ENCODE results near the gene LHFPL2.

Gene LHFPL2

DNA sequence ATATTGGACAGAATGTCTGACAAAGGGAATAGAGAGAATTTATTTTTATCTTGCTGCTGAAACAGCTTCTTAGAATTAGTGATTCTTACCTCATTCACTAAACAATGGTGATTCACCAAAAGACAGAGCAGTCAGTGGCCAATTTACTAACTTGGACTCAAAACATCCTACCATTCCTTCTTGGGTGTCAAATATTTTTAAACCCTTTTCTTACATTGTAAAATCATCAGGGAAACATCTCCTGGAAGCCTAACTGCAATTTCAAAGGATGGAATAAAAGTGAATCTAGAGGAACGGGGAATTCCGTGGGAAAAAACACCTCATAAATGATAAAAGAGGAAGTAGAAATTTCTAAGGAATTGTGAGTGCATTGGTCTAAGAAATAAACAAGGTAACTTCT, 97.7 kb downstream of the LHFPL2 start:
- TF ChIP-seq, protein P1, sequence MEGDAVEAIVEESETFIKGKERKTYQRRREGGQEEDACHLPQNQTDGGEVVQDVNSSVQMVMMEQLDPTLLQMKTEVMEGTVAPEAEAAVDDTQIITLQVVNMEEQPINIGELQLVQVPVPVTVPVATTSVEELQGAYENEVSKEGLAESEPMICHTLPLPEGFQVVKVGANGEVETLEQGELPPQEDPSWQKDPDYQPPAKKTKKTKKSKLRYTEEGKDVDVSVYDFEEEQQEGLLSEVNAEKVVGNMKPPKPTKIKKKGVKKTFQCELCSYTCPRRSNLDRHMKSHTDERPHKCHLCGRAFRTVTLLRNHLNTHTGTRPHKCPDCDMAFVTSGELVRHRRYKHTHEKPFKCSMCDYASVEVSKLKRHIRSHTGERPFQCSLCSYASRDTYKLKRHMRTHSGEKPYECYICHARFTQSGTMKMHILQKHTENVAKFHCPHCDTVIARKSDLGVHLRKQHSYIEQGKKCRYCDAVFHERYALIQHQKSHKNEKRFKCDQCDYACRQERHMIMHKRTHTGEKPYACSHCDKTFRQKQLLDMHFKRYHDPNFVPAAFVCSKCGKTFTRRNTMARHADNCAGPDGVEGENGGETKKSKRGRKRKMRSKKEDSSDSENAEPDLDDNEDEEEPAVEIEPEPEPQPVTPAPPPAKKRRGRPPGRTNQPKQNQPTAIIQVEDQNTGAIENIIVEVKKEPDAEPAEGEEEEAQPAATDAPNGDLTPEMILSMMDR (IDR thresholded peaks at IDR 0.05) = no peak
- no peak for DNase-seq (ENCODE audit: low spot score)
- Histone ChIP-seq H3K4me3 (no peak overlapping the region), H3K27ac (peak overlapping the region in 1 of 2 donors; percentile 41)

DNA sequence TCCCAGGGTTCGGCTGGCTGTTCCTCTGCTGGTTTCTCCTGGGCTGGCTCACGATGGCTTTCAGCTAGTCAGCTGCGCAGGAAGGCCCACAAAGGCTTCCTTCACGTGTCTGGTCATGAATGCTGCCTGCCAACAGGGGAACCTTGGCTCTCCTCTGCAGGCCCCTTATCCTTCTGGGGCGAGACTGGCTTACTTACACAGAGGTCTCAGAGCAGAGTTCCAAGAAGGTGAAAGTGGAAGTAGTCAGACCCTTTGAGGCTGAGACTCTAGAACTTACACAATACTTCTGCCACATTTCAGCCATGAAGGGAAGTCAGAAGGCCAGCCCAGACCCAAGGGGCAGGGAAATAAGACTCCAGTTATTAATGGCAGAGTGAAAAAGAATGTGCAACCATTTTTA, 99.5 kb downstream of the LHFPL2 start:
- Histone ChIP-seq H3K4me3 (no peak overlapping the region), H3K27ac (peak overlapping the region; percentile 73 to 91)
- TF ChIP-seq, protein P1 (IDR thresholded peaks at IDR 0.05) = no peak
- no peak for DNase-seq (ENCODE audit: low spot score)

DNA sequence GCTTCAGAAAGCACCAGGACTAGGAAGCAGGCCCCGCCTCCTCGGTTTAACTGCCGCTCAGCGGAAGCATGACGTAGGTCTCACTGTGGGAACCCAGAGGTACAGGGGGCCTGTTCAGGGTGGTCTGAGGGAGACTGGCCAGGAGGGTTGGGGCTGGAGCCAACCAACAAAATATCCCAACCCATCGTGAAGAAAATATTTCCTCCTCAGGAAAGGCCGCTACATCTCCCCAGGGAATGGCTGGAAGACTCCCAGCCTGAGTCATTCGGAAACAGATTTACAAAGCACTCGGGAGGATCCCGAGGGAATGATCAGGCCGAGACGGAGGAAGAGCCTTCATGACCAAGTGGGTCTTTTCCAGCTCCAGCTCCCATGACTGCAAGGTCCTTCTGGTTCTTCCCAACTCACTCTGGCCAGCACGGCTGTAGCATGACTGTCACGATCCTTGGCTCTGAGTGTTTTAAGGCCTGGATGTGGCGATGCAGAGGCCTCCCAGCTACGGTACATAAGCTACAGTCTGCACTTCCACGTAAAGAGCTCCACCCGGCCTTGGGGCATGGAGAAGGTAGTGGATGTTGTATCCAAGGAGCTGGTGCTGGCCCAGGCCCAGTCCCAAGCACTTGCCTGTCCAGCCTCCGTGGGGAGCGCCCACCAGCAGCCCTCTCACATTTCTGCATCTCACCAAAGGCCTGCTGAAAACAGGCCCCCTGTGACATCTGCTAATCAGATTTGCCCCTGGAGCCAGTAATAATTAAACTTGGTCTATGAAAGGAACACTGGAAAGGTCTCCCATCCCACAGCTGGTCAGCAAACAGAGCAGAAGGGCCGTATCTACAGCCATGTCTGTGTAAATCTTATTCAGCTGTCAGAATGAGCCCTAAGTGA, 100.6 kb downstream of the LHFPL2 start:
- Histone ChIP-seq H3K4me3 (peak overlapping the region; percentile 27), H3K27ac (peak overlapping the region; percentile 73 to 91)
- TF ChIP-seq, protein P1 (IDR thresholded peaks at IDR 0.05) = no peak
- DNase-seq (ENCODE audit: low spot score) = peak; percentile 95

DNA sequence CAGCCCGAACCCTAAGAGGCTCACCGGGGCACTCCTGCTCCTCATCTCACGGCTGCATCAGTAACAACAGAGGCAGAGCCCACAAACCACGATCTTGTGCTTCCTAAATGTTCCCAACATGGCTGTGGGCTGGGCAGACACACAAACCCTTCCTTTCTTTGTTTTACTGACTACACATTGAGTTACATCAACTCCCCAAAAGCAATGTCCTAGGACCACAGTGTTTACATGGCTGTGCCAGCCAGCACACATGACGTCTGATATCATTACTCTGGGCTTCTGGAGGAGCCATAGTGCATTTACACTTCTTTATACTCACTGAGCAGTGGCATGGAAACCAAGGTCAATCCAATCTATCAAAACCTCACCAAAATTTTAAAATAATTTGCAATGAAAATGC, 101.4 kb downstream of the LHFPL2 start:
- peak overlapping the region; percentile 73 to 91 for H3K27ac ChIP-seq
- H3K4me3 ChIP-seq = peak overlapping the region; percentile 45
- no peak for DNase-seq (ENCODE audit: low spot score)
- TF ChIP-seq, protein P1 (IDR thresholded peaks at IDR 0.05) = no peak

DNA sequence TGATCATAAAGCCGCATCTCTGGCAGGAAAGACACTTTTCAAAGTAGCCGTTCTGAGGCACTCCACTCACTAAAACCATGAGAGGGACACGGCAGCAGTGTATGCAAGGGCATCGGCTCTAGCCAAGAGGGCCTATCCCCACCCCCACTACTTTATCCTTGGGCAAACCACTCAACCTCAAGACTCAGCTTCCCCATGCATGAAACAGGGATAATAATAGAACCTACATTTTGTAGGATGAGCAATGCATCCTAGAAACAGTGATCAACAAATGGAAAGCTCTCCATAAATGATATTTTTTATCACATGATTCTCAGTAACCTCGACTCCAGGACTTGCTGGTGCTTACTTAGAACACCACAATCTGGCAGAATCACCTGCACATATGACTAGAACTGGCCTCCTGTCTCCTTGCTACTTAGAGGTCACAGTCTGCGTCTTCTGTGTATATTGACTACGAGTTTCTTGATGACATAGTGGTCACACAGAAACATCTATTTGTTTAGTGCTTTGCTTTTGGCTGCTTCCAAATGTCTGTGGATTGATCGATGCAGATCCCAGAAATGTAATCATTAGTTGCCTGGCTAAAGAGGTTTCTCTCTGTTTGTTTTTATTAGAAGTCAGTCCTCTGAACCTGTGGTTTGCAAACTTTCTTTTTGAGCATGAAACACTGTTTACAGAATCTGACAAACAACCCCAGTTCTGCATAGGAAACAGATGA, 102.1 kb downstream of the LHFPL2 start:
- TF ChIP-seq, protein P1 (IDR thresholded peaks at IDR 0.05) = no peak
- DNase-seq (ENCODE audit: low spot score) = no peak
- peak overlapping the region; percentile 73 to 91 for H3K27ac ChIP-seq
- H3K4me3 ChIP-seq = no peak overlapping the region

DNA sequence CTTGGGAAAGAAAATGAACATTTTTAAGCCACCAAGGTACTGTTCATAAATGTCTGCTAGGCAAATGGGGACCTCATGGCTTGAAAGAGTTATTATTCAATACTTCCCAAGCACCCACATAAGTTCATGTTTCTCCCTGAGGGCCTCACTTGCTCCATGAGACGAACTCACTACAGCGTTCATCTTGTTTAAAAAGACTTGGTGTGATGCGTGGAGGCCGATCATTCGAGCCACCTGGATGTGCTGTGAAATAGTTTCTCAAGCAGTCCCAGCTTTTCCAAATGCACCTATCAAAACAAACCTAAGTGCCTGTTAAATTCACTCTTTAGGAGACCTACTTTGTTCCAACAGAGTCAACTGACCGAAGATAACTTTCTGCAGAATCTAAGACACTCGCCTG, 103.2 kb downstream of the LHFPL2 start:
- TF ChIP-seq, protein P1 (IDR thresholded peaks at IDR 0.05) = no peak
- no peak for DNase-seq (ENCODE audit: low spot score)
- Histone ChIP-seq H3K4me3 (no peak overlapping the region), H3K27ac (peak overlapping the region in 1 of 2 donors; percentile 1)

Data from coronary artery (tissue), 2 donors.